Glutamatergic neuron (in vitro differentiated cells): ENCODE results near the gene CETN2. TPM values are rescaled to one million over a fixed set of nuclear protein-coding genes. Genes with fewer than 3 reads are reported as not detected.
"Not testable (repeated sequence)": the region's sequence is repeated elsewhere in the genome, so short reads cannot be mapped to it uniquely, and the experiment has no call there.

ENCODE experiments used
- DNase-seq: peaks from one replicate; pipeline ENCODE4 v3.0.0; 2022
- H3K27ac Mint-ChIP-seq: one replicate; pipeline ENCODE4 v1.8.0; 2020; ENCODE audit warnings: mild to moderate bottlenecking, mixed read lengths, inconsistent platforms; ENCODE audit not compliant: unreplicated experiment
- H3K27me3 Mint-ChIP-seq: one replicate; pipeline ENCODE4 v1.8.0; 2020; ENCODE audit warnings: mild to moderate bottlenecking, moderate library complexity, mixed read lengths, inconsistent platforms; ENCODE audit not compliant: unreplicated experiment
- H3K36me3 Mint-ChIP-seq: one replicate; pipeline ENCODE4 v1.8.0; 2020; ENCODE audit warnings: mild to moderate bottlenecking, mixed read lengths, inconsistent platforms; ENCODE audit not compliant: unreplicated experiment
- H3K4me1 Mint-ChIP-seq: one replicate; pipeline ENCODE4 v1.8.0; 2020; ENCODE audit warnings: mild to moderate bottlenecking, low read depth, mixed read lengths, inconsistent platforms; ENCODE audit not compliant: unreplicated experiment
- H3K4me3 Mint-ChIP-seq: one replicate; pipeline ENCODE4 v1.8.0; 2020; ENCODE audit warnings: mild to moderate bottlenecking, mixed read lengths, inconsistent platforms; ENCODE audit not compliant: unreplicated experiment
- H3K9me3 Mint-ChIP-seq: one replicate; pipeline ENCODE4 v1.8.0; 2020; ENCODE audit warnings: mild to moderate bottlenecking, moderate library complexity, mixed read lengths, inconsistent platforms; ENCODE audit not compliant: unreplicated experiment
- total RNA-seq: library from RNA; stranded (reverse); fragmentation: NEBNext Ultra II Directional; extraction: Animal tissue kit (Norgen Biotek cat#: 25700); gene quantifications from one replicate; pipeline ENCODE4 v1.2.1, GENCODE V29; 2021; ENCODE audit not compliant: unreplicated experiment
- TF ChIP-seq, protein P1 (sequence below): fragments of 200-600 bp; sonication (generic); IDR thresholded peaks from one replicate; pipeline ENCODE4 v1.5.0; 2021; ENCODE audit not compliant: partially characterized antibody, unreplicated experiment

The CETN2 gene
- total RNA-seq, 1 donor from 2014 or later, result 23.6 TPM

DNA sequence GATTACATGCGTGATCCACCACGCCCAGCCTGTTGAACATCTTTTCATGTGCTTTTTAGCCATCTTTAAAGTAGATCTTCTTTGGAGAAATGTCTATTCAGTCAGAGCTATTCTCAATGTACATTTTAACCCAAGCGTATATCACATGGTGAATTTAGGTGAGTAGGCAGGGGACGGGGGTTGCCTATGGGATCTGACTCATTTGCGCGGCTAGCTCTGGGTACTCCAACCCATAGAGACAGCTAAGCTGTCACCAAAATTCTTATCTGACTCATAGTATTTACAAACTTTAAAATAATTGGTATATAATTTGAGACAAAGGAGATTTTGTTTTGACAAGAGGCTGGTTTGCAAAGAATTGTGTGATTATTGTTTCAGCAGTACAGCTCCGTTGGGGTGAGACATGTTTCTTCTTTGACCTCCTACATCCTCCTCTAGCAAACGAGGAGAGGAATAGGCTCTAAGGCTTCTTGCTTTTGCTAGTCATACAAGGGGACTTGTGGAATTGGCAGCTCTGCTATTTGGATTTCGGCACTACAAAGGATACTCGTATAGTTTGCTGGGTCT lies 12.3 kb upstream of the CETN2 start:
- Mint-ChIP-seq H3K4me3 (no peak overlapping the region), H3K27me3 (no peaks in the 10 kb centered on the region), H3K9me3 (peaks cover 3% of the 10 kb centered on the region), H3K4me1 (peaks cover 3% of the 10 kb centered on the region), H3K27ac (no peak overlapping the region), H3K36me3 (no peaks in the 10 kb centered on the region)
- TF ChIP-seq, protein P1, sequence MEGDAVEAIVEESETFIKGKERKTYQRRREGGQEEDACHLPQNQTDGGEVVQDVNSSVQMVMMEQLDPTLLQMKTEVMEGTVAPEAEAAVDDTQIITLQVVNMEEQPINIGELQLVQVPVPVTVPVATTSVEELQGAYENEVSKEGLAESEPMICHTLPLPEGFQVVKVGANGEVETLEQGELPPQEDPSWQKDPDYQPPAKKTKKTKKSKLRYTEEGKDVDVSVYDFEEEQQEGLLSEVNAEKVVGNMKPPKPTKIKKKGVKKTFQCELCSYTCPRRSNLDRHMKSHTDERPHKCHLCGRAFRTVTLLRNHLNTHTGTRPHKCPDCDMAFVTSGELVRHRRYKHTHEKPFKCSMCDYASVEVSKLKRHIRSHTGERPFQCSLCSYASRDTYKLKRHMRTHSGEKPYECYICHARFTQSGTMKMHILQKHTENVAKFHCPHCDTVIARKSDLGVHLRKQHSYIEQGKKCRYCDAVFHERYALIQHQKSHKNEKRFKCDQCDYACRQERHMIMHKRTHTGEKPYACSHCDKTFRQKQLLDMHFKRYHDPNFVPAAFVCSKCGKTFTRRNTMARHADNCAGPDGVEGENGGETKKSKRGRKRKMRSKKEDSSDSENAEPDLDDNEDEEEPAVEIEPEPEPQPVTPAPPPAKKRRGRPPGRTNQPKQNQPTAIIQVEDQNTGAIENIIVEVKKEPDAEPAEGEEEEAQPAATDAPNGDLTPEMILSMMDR, result no peak
- DNase-seq, result no peak

DNA sequence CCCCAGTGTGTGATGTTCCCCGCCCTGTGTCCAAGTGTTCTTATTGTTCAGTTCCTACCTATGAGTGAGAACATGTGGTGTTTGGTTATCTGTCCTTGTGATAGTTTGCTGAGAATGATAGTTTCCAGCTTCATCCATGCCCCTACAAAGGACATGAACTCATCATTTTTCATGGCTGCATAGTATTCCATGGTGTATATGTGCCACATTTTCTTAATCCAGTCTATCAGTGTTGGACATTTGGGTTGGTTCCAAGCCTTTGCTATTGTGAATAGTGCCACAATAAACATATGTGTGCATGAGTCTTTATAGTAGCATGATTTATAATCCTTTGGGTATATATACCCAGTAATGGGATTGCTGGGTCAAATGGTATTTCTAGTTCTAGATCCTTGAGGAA lies 4.9 kb upstream of the CETN2 start:
- H3K4me1 Mint-ChIP-seq, DNase-seq, H3K27ac Mint-ChIP-seq, H3K27me3 Mint-ChIP-seq, H3K4me3 Mint-ChIP-seq, H3K36me3 Mint-ChIP-seq, H3K9me3 Mint-ChIP-seq: not testable (repeated sequence)

DNA sequence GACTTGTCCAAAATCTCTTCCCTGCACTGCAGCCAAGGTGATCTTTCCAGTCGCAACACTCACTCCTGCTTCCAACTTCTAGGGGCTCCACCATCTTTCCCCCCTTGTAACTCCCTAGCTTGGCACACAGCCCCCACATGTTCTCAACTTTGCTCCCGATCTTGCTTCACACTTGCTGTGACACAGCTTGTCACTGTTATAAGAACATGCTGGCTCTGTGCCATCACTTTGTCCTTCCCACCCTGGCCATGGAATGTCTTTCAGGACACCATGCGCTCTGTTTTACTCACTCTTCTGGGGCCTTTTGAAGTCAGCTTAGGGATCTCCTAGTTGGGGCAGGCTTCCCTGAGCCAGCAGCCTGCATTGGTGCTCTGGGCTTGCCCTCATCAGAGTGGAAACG lies 2.8 kb upstream of the CETN2 start:
- peaks cover 2% of the 10 kb centered on the region for H3K9me3 Mint-ChIP-seq
- peak overlapping the region; percentile 36 for H3K4me3 Mint-ChIP-seq

DNA sequence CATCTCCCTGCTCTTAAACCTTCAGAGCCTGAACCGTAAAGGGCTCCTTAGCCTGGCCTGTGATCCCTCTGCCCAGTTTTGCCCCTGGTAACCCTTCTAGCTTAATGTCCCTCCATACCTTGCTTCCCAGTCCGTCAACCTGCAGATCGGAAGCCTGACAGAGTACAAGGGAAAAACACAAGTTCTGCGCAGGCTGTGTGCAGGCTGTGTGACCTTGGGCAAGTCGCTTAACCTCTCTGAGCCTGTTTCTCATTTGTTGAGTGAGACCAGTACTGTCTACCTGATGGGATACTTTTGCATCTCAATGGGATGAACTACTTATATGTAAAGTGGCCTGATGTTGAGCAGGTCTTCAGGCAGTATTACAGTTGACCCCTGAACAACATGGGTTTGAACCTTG lies 2.0 kb upstream of the CETN2 start:
- Mint-ChIP-seq H3K27ac (no peak overlapping the region), H3K36me3 (no peaks in the 10 kb centered on the region), H3K27me3 (peaks cover 2% of the 10 kb centered on the region), H3K4me3 (peak overlapping the region; percentile 97), H3K9me3 (peaks cover 2% of the 10 kb centered on the region), H3K4me1 (peaks cover 1% of the 10 kb centered on the region)
- DNase-seq, result no peak
- TF ChIP-seq, protein P1, result no peak

More for the DNA sequence above, 2.8 kb upstream of the CETN2 start:
- TF ChIP-seq, protein P1, result no peak
- Mint-ChIP-seq H3K27ac (no peak overlapping the region), H3K36me3 (no peaks in the 10 kb centered on the region), H3K4me1 (peaks cover 1% of the 10 kb centered on the region), H3K27me3 (peaks cover 2% of the 10 kb centered on the region)
- DNase-seq, result no peak

DNA sequence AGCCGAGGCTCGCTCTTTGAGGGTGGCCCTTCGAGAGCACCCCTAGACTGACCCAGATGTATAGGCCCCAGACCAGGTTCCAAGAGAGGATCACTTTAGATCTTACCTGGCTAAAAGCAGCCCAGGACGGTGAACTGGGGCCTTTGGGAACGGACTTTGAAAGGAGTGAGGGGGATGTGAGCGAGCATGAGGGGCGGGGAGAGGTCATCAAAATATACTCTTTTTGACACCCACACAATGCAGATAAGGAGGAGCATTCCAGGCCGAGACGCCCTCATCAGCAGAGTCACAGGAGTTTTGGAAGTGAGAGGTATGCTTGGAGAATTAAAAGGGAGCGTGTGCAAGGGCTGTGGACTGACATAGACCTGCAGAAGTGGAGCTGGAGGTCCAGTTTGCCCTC lies 834 bp upstream of the CETN2 start:
- Mint-ChIP-seq H3K4me3 (peak overlapping the region; percentile 97), H3K27me3 (peaks cover 2% of the 10 kb centered on the region), H3K9me3 (peaks cover 2% of the 10 kb centered on the region), H3K27ac (peak overlapping the region; percentile 76), H3K36me3 (no peaks in the 10 kb centered on the region), H3K4me1 (peaks cover 1% of the 10 kb centered on the region)
- no peak for DNase-seq
- TF ChIP-seq, protein P1, result no peak
